Right renal cortex interstitium (tissue), 3 donors: Measurements from ENCODE around the gene PTPRR. TPM values are rescaled to one million over a fixed set of nuclear protein-coding genes. Genes with fewer than 3 reads are reported as not detected.

Source experiments
- DNase-seq, 3 donors: peaks; one replicate each; pipeline ENCODE4 v3.0.0-alpha.2; 2013; ENCODE audit warnings: low read depth in 3 of 3, low spot score in 2 of 3
- polyA plus RNA-seq, 3 donors: library from polyadenylated mRNA; unstranded; fragments of 120-200 nt; gene quantifications; one replicate each; pipeline ENCODE4 v1.2.1, GENCODE V29; 2013; ENCODE audit not compliant: insufficient read length in 3 of 3

Gene PTPRR
- polyA plus RNA-seq, 3 donors, result 0.47 to 0.95 (median 0.50) TPM

DNA sequence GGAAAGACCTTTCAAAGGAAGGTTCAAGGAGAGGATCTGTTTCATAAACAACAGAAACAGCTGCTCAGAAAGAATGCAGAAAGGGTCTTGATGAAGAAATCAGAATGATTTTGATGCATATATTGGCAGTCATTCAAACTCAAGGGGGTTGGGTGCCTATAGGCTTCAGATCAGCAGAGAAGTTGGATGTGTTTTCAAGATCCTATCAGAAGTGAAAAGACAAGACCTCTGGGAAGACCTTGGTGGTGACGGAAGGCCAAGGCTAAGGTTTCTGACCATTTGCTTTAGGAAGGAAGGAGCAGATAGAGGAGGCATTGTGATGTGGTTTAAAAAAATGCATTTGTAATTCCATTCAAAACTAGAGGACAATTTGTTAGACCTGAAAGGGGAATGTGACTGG is 268.1 kb downstream of the PTPRR start:
- DNase-seq, result no peak

DNA sequence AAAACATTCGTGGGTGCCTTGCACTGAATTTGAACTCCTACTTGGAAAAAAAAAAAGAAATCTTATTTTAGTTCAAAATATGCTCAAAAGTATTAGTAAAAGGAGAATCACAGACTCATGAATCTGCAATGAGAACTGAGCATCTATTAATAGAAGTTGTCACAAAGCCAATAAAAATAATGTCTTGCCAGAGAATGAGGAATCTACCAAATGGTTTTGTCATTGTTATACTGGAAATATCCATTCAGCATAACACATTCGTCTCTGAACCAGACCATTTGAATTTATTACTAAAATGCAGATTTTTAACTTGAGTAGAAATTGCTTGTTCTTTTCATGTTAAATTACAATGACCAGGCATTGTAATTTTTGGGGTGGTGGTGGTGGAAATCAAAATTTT is 271.7 kb downstream of the PTPRR start:
- DNase-seq, result no peak

DNA sequence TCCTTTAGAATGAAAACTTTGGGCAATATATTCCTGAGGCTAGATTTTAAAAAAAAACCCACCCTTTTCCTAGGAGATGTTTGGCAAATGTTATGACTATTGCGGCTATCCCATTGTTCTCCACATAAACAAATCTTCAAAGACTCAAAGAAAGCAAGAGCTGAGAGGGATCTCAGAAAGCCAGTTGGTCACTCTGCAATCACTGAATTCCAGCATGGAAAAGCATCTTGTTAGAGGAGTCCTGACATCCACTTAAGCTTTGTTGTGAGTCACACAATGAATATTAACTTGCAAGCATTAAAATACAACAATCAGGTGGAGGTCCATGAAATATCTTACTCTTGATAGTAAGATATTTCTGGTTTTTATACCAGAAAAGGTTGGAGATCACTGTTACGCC is 272.3 kb downstream of the PTPRR start:
- DNase-seq, result no peak

DNA sequence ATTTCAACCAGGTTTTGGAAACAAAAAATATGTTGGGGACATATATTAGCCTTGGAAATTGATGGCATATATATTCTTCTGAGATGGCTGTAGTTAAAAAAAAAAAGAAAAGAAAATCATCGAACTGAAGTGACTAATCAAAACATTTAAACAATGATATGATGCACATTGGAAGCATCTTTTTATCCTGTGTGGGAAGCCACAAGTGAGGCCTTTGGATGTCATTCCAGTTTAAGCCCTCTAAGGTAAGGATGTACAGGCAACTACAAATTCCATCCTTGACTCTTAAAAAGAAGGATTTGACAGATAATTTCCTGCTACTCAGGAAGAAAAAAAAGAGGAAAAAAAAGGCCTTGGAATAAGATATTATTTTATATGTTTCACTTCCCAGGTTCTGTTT is 273.7 kb downstream of the PTPRR start:
- DNase-seq, result no peak

DNA sequence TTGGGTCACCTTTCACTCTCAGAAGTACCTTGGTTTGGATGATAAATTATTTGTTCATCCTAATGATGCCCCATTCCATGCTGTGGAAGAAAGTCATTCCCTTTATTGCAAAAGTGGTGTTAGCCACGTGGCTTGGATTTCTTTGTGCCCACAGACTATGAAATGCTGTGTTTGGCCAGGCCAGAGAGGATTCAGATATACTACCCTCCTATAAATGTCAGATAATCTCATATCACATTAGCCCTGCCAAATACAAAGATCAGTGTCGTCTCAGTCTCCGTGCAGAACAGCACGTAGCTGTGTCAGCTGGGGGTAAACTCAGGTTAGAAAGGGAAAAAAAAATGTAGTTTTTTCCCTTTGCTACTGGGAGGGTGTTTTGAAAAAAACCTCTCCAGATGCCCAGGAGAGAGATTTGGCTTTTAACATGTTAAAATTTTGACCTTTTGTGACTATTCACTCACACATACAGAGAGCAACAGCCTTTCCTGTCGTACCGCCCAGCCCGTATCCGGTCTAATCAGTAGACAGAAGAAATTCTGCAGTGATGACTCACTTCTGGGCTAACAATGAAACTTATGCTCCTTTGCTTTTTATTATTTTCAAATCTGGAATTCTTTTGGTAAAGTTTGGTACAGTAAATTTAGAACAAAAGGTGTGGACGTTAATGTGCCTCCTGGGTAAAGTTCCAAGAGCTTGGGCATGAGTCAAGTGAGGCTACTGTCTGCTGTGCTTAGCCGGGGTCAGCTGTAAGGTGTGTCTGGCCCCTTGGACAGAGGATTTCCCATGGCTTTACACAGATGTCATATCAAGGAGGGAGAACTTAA is 274.8 kb downstream of the PTPRR start:
- no peak for DNase-seq

DNA sequence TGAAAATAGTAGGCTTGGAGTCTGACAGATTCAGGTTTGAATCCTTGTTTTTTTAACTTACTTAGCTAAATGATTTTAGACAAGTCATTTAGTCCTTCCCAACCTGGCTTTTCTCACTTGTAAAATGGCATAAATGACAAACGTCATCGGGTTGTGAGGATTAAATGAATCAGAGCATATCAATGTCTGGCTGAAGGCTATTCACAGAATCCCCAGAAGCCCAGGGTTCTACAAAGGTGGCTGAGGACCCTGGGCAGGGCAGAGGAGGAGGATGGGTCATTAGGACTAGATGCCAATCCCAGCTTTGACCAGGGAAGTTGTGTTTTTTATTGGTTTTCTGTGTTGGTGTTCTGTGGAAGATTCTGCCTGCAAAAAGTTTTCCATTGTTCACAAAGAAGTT is 275.7 kb downstream of the PTPRR start:
- no peak for DNase-seq

DNA sequence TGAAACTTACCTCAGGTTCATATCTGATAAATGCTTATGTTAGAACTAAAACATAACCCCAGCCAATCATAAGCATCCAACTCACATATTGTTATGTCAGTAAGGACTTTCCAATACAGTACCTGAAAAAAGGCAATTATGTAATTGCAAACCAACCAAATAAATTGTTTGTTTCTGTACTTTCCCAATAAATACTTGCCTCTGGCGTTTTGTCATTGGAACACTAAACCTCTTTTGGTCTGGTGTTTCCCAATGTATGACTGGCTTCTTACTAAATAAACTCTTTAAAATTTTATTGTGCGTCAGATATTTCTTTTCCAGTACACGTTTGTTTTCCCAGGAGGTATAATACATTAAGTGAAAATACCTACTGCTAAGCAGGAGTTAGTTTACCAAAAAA is 276.6 kb downstream of the PTPRR start:
- no peak for DNase-seq

DNA sequence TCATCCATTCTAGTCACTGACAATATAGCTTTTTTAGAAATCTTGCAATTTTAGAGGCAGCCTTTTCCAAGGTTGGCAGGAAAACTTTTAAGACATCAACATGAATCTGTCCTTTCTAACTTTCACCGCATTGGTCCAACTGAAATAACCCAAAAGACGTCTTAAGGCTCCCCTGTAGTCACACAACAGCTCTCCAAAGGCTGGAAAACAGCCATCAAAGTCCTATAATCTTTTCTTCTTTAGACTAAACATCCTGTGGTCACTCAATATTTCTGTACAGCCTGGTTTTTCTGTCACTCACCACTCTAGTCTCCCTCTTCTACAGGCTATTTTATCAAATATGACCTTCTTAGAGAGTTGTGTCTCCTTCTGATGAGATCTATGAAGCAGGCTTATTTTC is 278.8 kb downstream of the PTPRR start:
- DNase-seq, result no peak

DNA sequence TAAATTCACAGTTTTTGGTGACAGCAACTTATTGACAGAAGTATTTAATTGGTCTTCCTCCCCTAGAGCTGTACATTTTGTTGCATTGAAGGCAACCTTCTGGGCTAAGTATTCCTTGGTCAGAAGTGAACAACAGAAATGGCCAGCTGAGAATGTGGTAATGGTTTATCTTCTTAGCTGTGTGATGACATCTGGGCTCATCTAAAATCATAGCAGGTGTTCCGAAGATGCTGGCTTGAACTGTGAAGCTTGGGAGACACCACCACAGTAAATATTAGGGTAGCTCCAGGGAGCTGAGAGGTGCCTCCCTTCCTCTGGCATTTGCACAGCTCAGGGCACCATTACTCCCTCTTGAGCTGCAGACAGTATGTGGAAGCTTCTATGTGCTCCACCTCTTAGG is 279.6 kb downstream of the PTPRR start:
- DNase-seq, result no peak

DNA sequence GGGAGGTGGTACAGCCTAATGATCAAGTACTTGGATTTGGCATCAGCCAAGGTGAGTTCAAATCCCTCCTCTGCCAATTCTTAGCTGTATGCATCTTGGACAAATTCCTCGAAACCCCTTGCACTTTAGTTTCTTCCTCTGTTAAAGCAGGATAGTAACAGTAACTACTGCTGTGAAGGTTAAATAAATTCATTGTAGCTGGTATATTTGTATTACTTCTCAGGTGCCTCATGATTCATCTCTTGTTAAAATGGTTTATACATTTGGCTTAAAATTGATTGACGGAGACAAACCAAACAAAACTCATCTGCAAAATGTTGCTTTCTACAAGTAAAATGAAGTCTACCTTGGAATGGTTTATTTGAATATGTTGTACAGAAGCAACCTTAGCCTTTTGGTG is 281.0 kb downstream of the PTPRR start:
- DNase-seq, result no peak

DNA sequence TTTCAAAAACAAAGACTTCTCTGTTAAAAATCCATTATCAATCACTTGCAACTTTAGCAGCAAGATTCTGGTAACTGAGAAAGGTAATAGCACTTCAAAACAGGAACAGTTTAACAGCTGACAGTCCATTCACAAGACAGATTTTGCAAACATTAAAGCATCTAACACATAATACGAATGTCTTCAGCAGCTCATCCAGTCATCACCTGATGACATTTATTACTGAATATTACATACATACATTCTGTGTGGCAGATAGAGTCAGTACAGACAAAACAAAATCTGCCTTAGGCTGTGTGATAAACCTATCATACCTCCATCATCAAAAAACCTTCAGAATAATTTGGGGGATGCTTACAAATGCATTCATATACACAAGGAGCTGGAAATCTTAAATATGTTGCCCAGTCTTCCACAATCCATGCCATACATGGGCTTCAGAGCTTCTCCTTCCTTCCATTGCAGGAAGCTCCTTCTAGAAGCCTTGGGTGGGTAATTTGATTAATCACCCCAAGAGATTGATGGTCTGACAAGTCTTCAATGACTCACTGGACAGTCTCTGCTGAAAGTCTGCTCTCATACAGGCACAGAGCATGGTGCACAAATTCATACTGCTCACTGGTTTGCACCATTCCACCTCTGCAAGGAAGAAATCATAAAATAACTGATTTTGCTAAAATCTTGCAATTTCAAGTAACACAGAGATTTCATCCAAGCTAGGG is 281.7 kb downstream of the PTPRR start:
- DNase-seq, result no peak

DNA sequence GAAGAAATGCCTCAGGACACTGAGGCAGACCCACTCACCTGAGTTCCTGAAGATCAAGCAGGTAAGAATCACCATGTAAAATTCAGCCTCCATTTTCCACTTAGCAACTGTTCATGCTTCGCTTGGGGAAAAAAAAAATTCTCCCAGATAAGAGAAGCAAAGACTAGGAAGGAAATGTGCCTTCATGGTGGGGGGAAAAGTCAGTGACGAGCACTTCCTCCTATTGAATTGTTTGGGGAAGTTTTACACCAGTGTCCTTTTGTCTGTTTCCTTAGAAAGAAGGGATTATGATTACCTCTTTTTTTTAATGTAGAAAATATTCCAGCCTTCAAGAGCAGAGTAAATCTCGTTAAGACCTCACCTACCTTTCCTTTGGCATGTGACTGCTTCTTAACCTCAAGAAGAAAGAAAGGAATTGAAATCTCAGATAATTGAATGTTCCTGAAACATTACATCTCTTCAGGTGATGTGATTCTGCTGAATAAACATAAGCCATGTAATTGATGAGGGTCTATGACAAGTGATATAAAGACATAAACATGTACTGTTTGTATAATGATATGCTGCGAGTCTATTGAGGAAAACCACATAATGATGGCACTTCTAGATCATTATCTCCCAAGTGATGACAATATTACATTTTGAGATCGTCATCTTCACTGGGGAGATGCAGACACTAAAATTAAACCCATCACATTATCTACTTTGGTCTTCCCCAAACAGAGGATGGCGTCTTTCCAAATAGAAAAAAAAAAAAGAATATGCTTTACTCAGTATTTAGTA is 283.0 kb downstream of the PTPRR start, which contains the start of gene PTPRB:
Gene PTPRB, minus strand, starts transcription at position 127 of the 783 bp plus-strand sequence. Its CDS starts 34 bp downstream, at position 93.
- DNase-seq, result no peak

DNA sequence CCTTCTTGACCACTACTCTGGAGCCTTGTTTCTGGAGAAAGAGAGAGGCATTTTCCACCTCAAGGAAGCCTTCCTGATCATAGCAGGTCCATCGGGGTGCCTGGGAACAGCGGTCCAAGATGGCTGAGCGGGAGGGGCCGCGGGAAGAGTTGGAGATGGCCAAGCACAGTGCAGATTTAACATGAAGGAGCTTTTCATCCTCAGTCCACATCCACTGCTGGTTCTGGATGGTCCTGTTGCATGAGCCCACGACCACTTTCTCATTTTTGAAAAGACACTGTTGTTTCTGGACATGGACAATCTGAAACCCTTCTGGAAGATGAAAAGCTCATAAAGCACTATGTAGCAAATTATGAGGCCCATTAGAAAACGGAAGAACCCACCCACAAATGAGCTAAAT is 284.8 kb downstream of the PTPRR start:
- DNase-seq, result no peak

DNA sequence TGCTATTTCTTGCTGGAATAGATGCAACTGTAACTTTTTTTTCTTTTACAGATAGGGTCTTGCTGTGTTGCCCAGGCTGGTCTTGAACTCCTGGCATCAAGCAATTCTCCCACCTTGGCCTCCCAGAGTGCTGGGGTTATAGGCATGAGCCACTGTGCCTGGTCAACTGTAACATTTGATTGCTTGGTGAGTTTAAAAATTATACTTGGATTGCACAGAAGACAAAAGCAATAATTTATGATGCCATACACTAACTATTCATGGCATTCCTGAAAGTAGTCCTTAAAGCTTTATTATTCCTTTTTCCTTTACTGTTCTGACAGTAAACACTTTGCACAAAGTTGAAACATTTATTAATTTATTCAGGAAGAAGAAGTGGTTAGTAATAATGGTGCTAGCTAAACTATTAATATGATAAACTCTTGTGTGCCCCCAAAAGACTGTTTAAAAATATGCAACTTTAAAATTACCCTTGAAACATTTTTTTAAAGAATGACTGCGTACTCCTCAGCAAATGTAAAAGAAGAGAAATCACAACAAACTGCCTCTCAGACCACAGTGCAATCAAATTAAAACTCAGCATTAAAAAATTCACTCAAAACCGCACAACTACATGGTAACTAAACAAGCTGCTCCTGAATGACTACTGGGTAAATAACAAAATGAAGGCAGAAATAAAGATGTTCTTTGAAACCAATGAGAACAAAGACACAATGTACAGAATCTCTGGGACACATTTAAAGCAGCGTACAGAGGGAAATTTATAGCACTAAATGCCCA is 291.6 kb downstream of the PTPRR start:
- DNase-seq, result no peak

DNA sequence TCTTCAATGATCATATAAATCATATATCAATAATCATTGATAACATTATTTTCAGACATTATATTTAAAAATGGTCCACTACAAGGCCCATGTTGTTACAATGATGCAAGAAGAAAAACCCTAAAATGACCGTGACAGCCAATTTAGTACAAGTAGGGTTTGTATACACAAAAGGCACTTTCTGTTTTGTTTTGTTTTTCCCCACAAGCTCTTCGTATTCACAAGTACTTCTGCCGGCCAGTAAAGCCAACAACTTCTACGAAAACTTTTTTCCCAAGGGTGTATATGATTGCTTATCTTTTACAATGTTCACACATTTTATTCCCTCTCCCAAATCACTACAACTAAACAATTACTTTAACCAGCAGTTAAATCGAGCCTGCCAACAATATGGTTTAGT is 292.9 kb downstream of the PTPRR start:
- no peak for DNase-seq

DNA sequence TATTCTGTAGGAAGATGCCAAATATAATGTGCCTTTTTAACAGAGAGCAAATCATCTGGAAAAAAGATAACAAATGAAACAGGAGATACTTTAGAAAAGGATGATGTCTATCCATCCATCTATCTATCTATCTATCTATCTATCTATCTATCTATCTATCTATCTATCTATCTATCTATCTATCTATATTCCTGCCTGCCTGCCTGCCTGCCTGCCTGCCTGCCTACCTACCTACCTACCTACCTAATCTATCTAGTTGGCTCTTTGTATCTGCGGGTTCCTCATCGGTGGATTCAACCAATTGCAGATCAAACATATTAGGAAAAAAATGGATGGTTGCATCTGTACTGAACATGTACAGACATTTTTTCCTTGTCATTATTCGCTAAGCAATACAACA is 294.4 kb downstream of the PTPRR start:
- DNase-seq, result no peak

DNA sequence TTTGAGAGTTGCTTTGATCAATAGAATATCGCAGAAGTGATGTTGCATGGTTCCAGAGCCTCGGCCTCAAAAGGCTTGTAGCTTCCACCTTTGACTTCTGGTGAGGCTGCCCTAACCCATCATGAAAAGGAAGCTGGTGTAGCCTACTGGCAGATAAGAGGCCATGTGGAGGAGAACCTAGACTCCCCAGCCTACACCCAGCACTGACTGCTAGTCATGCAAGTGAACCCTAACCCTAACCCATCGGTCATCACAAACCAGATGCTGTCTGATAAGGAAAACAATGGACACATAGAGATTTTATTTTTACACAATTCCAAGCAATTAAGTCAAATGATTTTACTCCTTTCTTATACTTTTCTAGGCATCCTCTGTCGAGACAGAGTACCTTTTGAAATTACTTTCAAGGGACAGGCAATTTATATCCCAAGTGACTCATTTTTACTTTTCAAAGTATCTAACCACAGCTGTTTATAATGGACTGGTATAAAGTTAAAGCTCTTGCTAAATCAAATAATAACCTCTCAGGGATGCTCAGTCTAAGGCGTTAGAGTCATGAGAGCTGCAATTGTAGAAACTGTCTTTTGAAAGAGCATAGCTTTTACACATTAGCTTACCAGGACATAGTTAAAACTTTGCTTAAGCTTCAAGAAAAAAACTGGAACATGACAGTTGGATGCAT is 300.9 kb downstream of the PTPRR start:
- no peak for DNase-seq

DNA sequence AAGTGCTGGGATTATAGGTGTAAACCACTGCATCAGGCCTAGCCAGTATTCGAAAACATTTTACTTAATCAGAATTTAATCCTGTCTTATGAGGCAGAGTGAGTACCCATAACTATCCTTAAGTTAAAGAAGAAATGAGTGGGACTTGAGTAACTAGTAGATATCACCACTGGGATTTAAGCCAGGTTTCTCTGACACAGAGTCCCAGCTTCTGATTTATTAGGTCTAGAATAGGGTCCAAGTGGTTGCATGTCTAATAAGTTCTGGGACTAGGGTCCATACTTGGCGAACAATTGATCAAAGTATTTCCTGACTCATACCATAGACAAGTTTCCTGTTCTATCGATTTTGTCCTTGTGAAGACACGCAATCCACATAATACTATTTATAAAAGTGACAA is 302.2 kb downstream of the PTPRR start:
- DNase-seq, result no peak

DNA sequence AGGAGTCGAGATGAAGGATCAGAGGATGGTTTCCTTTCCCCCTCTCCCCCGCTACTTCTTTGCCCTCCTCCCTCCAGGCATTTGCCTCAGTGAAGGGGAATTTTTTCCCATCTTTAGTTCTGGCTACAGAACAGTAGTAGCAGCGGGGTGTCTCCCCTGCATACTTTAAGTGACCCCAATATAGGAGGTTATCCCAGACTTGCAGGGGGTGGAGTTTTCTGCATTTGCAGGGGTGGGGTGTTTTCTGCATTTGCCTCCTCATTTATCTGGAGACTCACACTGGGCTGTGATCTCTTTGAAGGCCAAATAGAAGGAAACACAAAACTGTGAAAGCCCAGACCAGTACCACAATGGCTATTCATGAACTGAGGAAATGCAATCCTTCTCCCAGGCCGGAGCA is 303.1 kb downstream of the PTPRR start:
- DNase-seq, result no peak
